PC-9 (cell line): ENCODE results near the gene GTF2IRD1.

Source experiments
- EZH2 ChIP-seq: fragments of 200-600 bp; sonication (generic); IDR thresholded peaks from 2 replicates; pipeline ENCODE4 v1.8.0; 2017; ENCODE audit warnings: antibody characterized with exemption, low read depth
- TF ChIP-seq, protein P1 (sequence below): fragments of 200-600 bp; sonication (generic); conservative IDR thresholded peaks from 2 replicates; pipeline ENCODE4 v1.6.1; 2017; ENCODE audit warnings: mixed run types, antibody characterized with exemption, mild to moderate bottlenecking, moderate library complexity

DNA sequence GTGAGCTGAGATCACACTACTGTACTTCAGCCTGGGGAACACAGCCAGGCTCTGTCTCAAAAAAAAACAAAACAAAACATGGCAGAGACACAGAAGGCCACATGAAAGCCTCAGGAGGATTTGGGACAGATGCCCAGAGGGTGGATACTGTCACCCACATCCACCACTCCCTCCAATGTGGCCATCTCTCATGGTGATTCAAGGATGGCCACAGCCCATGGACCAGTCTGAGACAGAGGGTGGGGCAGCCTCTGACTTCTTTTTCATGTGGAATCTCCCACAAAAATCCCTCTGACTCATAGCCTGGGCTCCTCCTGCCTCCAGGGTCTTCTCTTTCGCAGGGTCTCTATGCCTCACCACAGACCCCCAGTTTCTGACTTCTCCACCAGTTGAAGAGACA, 144.9 kb downstream of the GTF2IRD1 start:
- TF ChIP-seq, protein P1, sequence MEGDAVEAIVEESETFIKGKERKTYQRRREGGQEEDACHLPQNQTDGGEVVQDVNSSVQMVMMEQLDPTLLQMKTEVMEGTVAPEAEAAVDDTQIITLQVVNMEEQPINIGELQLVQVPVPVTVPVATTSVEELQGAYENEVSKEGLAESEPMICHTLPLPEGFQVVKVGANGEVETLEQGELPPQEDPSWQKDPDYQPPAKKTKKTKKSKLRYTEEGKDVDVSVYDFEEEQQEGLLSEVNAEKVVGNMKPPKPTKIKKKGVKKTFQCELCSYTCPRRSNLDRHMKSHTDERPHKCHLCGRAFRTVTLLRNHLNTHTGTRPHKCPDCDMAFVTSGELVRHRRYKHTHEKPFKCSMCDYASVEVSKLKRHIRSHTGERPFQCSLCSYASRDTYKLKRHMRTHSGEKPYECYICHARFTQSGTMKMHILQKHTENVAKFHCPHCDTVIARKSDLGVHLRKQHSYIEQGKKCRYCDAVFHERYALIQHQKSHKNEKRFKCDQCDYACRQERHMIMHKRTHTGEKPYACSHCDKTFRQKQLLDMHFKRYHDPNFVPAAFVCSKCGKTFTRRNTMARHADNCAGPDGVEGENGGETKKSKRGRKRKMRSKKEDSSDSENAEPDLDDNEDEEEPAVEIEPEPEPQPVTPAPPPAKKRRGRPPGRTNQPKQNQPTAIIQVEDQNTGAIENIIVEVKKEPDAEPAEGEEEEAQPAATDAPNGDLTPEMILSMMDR, result no peak
- no peak for TF ChIP-seq EZH2
